Measurements from ENCODE around the gene CREB3L2.

DNA sequence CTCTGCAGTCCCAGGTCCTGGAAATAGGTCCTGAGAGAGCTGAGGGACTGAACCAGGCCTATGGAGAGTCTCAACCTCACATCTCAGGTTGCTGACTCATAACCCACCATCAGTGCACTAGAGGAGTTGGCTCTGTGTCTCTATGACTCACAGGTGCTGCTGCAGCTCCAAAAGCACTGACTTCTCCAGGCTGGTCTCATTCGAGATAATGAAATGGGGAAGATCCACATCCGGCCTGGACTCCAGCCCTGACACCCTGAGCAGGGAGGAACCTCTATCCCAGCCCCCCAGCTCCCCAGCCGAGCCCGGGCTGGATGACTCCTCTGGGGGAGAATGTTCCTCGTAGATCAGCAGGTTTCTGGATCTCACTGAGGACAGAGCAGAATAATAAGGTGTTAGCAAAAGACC, 119.6 kb downstream of the CREB3L2 start:
- TF ChIP-seq EP300 (IDR thresholded peaks at IDR 0.05): no peak
- TF ChIP-seq, protein P1, sequence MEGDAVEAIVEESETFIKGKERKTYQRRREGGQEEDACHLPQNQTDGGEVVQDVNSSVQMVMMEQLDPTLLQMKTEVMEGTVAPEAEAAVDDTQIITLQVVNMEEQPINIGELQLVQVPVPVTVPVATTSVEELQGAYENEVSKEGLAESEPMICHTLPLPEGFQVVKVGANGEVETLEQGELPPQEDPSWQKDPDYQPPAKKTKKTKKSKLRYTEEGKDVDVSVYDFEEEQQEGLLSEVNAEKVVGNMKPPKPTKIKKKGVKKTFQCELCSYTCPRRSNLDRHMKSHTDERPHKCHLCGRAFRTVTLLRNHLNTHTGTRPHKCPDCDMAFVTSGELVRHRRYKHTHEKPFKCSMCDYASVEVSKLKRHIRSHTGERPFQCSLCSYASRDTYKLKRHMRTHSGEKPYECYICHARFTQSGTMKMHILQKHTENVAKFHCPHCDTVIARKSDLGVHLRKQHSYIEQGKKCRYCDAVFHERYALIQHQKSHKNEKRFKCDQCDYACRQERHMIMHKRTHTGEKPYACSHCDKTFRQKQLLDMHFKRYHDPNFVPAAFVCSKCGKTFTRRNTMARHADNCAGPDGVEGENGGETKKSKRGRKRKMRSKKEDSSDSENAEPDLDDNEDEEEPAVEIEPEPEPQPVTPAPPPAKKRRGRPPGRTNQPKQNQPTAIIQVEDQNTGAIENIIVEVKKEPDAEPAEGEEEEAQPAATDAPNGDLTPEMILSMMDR (IDR thresholded peaks at IDR 0.05): no peak
- no peak for TF ChIP-seq POLR2AphosphoS5 (IDR thresholded peaks at IDR 0.05)
- TF ChIP-seq POLR2A (IDR thresholded peaks at IDR 0.05): no peak
